Body of pancreas (tissue), 4 donors: ENCODE data around the gene ERICH3.

ENCODE experiments used
- POLR2A ChIP-seq, 3 donors: fragments of 450-650 bp; IDR thresholded peaks; one replicate each; pipeline ENCODE4 v1.6.1; 2016; ENCODE audit warnings: antibody characterized with exemption in 3 of 3, mild to moderate bottlenecking in 2 of 3
- TF ChIP-seq, protein P1 (sequence below), 7 experiments: fragments of 450-650 bp in 4 of 7; fragments of 200-600 bp in 3 of 7; sonication (generic) in 3 of 7; IDR thresholded peaks; one replicate each; pipeline ENCODE4 v1.5.1; 2016 to 2019; ENCODE audit warnings: antibody characterized with exemption in 7 of 7

- TF ChIP-seq, protein P1, sequence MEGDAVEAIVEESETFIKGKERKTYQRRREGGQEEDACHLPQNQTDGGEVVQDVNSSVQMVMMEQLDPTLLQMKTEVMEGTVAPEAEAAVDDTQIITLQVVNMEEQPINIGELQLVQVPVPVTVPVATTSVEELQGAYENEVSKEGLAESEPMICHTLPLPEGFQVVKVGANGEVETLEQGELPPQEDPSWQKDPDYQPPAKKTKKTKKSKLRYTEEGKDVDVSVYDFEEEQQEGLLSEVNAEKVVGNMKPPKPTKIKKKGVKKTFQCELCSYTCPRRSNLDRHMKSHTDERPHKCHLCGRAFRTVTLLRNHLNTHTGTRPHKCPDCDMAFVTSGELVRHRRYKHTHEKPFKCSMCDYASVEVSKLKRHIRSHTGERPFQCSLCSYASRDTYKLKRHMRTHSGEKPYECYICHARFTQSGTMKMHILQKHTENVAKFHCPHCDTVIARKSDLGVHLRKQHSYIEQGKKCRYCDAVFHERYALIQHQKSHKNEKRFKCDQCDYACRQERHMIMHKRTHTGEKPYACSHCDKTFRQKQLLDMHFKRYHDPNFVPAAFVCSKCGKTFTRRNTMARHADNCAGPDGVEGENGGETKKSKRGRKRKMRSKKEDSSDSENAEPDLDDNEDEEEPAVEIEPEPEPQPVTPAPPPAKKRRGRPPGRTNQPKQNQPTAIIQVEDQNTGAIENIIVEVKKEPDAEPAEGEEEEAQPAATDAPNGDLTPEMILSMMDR (IDR thresholded peaks at IDR 0.05), result no peak
- TF ChIP-seq POLR2A (IDR thresholded peaks at IDR 0.05), result no peak
Observed at GRCh38 chr1:74590288-74590687, 83.3 kb downstream of the ERICH3 start.
